ENCODE measurements around the gene ATXN1.
"Not testable (repeated sequence)": the region's sequence is repeated elsewhere in the genome, so short reads cannot be mapped to it uniquely, and the experiment has no call there.

Gene ATXN1

DNA sequence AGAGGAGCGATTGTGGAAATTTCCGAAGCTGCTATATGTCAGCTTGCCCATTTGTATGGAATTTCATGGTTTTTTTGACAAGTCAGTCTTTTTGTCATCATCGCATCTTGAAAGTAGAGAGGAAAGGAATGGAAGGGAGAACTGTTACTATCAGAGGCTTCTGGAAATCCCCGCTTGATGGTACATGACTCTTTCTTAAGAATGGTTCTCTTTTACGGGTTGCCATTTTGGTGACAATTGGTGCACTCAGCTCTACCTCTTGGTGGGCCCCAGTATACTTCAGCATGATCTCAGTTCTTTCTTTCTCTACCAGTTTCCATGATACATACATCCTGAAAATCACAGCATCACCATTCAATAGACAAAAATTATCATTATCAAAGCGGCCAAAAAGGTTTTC is 146.0 kb downstream of the ATXN1 start:
- not testable (repeated sequence) for DNase-seq (ENCODE audit: low read depth)

DNA sequence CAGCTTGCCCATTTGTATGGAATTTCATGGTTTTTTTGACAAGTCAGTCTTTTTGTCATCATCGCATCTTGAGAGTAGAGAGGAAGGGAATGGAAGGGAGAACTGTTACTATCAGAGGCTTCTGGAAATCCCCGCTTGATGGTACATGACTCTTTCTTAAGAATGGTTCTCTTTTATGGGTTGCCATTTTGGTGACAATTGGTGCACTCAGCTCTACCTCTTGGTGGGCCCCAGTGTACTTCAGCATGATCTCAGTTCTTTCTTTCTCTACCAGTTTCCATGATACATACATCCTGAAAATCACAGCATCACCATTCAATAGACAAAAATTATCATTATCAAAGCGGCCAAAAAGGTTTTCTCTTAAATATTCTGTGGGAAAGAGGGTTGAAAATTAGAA is 147.1 kb downstream of the ATXN1 start:
- DNase-seq (ENCODE audit: low read depth) = not testable (repeated sequence)

- not testable (repeated sequence) for DNase-seq (ENCODE audit: low read depth)
Observed at GRCh38 chr6:16613504-16613903, 147.8 kb downstream of the ATXN1 start.

GRCh38 chr6:16608444-16608843 is 152.8 kb downstream of the ATXN1 start:
- no peak for DNase-seq (ENCODE audit: low read depth)

- DNase-seq (ENCODE audit: low read depth) = no peak
Observed at GRCh38 chr6:16602035-16602434, 159.2 kb downstream of the ATXN1 start.

- DNase-seq (ENCODE audit: low read depth) = no peak
Observed at GRCh38 chr6:16600701-16601100, 160.6 kb downstream of the ATXN1 start.

DNA sequence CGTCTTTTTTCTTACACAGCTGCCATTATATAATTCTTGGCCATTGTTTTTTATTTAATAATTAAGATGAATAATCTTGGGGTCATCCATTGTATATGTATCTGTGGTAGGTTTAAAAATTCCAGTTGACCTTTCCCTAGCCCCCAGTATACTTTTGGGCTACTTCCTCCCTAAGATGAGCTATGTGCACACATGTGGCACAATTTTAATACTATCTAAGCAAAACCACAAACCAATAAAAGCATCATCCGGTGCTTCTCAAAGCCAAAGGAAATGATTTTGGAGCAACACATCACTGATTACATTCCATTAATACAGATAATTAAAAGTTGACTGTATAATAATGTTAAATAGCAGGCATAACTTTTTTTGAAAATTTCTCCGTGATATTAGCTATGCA is 161.2 kb downstream of the ATXN1 start:
- DNase-seq (ENCODE audit: low read depth) = no peak

DNA sequence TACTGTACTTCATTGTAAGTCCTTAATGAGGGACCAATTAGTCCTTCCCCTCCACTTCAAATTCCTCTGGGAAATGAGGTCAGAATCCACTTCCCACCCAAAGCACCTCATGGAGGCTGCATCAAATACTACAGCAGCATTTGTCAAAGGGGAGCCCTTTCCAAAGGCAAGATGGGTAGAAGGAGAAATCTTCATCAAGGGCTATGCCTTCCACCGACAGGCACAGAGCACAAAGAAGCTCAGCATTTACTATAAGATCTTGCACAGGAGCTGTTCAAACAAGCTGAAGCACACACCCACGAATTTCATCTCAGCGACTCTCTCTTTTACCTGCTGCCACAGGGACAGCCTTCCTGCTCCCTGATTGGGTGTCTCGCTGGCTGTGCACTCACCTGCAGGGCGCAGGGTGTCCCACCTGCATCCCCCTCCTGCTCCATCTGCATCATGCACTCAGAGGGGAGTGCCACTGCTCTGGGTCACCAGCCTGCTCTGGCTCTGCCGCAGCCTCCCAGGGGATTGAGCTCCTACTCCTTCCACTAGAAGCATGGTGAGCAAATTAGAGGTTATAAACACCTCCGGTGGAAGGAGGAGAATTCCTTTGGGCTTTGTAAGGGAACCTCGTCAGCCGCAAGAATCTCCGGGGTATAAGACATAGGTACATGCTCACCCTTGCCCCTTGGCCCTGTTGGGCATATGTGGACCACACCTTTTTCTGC is 164.5 kb downstream of the ATXN1 start:
- no peak for DNase-seq (ENCODE audit: low read depth)

- no peak for DNase-seq (ENCODE audit: low read depth)
Observed at GRCh38 chr6:16595514-16596120, 165.6 kb downstream of the ATXN1 start.

GRCh38 chr6:16594849-16595248 is 166.4 kb downstream of the ATXN1 start:
- DNase-seq (ENCODE audit: low read depth) = no peak

DNA sequence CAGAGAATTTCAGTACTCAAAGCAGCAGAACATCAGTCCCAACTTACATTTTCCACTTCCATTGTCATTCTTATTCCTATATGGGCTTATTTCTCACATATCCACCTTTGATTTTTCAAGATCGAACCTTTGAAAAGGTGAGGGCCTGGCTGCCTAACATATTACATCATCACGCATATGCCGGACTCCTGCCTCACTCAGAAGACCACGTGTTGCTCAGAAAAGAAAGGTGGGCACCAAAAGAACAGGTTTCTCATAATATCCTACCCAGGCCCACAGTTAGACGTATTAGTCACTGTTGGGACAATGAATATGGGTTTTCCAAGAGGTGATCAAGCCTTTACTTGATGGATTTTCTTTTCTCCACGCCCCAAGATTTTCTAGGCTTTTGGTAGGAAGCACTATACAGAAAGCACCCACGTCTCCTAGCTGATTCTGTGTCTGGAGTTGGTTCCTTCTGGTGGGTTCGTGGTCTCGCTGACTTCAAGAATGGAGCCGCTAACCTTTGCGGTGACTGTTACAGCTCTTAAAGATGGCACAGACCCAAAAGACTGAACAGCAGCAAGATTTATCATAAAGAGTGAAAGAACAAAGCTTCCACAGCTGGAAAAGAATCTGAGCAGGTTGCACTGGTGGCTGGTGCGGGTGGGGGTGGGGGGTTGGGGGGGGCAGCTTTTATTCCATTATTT is 168.9 kb downstream of the ATXN1 start:
- DNase-seq (ENCODE audit: low read depth) = no peak

DNA sequence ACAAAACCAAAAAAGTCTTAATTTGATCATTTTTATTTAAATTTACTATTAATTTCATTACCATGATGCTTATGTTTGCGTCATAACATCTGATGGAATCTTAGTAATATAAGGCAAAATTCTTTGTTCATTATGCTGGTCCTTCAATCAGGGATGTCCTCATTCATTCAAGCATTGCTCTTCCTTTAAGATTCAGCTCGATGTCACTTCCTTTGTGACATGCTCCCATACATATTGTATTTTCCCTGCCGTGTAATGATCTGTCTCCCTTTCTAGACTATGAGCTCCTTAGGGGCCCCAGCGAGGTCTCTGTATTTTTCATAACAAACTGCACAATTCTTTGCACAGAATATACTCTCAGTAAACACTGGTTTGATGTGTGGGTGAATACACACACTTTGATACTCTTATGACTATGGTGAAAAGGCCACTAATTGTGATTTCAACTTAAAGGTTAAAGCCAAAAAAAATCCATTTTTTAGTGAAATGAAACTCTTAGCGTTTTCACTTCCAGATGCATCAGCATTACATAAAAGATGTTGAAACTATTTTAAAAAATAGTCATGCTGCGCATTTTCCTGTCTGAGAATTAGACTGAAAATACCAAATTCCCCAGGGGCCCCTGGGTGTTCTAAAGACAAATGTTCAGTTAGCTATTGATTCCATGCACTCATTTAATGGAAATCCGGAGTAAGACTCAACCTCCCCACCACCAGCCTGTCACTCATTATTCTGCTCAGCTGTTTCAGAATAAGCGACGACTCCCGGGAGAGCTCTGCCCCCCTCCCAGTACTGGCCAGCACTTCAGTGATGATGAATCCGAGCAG is 169.7 kb downstream of the ATXN1 start:
- no peak for DNase-seq (ENCODE audit: low read depth)

DNA sequence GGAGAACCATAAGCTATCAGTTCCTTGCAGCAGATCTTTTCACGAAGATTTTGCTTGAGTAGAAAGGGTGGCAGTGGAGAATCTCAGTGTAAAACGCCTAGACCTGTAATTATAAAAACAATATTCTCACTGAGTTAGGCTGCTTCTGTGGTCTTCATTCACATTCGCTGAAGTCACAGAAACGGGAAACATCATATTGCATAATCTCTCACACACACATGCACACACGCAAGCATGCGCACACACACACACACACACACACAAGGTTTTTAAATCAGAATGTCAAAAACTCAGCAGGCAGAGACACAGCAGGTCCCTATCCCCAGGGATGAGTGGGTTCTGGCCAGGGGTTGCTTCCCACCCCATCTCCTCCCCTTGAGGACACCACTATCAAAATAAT is 175.5 kb downstream of the ATXN1 start:
- peak; percentile 17 for DNase-seq (ENCODE audit: low read depth)

- DNase-seq (ENCODE audit: low read depth) = no peak
Observed at GRCh38 chr6:16583144-16583762, 178.0 kb downstream of the ATXN1 start.

- no peak for DNase-seq (ENCODE audit: low read depth)
Observed at GRCh38 chr6:16582446-16583143, 178.7 kb downstream of the ATXN1 start.

- no peak for DNase-seq (ENCODE audit: low read depth)
Observed at GRCh38 chr6:16578695-16579285, 182.5 kb downstream of the ATXN1 start.

GRCh38 chr6:16576451-16577368 is 184.6 kb downstream of the ATXN1 start:
- DNase-seq (ENCODE audit: low read depth) = no peak

DNA sequence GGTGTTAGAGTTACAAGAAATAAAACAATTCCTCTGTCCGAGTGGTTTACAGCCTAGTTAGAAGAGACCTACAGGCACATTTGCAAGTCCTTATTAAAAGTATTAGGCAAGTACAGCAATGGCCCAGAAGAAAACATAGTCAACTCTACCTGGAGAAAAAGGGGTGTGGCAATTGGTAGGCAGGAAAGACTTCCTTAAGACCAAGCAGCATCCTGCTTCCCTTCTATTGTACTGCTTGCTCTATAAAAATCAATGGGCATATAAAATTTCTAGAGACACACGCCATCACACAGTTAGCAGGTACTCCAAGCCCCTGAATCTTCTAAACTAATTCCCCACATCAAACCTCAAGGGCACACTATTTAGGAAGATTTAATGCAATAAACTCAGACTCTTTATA is 185.6 kb downstream of the ATXN1 start:
- DNase-seq (ENCODE audit: low read depth) = no peak

DNA sequence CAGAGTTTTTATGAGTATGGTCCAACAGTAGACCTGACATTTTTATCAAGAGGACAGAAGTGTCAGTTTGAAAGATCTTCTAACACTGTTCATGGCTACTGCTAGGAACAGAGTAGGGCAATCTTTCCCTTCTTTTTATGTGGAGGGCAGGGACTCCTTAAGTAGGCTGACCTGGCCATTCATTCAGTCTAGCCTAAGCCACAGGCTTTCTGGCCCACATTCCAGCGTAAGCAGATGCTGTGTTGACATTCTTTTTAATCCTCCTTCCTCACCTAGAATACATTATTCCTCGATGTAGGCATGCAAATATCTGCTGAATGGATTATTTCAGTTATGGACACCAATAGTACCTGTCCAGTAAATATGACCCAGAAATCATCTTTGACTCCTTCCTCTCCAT is 188.3 kb downstream of the ATXN1 start:
- no peak for DNase-seq (ENCODE audit: low read depth)

- DNase-seq (ENCODE audit: low read depth) = no peak
Observed at GRCh38 chr6:16572317-16572716, 188.9 kb downstream of the ATXN1 start.

All from iris pigment epithelial cell (primary cell).